Superior temporal gyrus (tissue), 1 donor: ENCODE measurements around the gene PRKG1.

Experiments
- DNase-seq: peaks from one replicate; pipeline ENCODE4 v3.0.0-alpha.2; 2016; ENCODE audit errors: extremely low spot score

PRKG1 gene

GRCh38 chr10:51074238-51075028 is at the start of gene PRKG1:
PRKG1 (plus strand) TSS chr10:51074487.
- peak; percentile 61 for DNase-seq

GRCh38 chr10:51028420-51028819 is 45.9 kb upstream of the PRKG1 start:
- no peak for DNase-seq

GRCh38 chr10:51029172-51029641 is 45.1 kb upstream of the PRKG1 start:
- DNase-seq: no peak

GRCh38 chr10:51030480-51030879 is 43.8 kb upstream of the PRKG1 start:
- no peak for DNase-seq

GRCh38 chr10:51031950-51032349 is 42.3 kb upstream of the PRKG1 start:
- DNase-seq: no peak

- DNase-seq: no peak
These were observed 39.5 kb upstream of the PRKG1 start for GRCh38 chr10:51034769-51035168.

- no peak for DNase-seq
These were observed 38.9 kb upstream of the PRKG1 start for GRCh38 chr10:51035344-51035743.

- no peak for DNase-seq
These were observed 28.4 kb upstream of the PRKG1 start for GRCh38 chr10:51045871-51046270.

GRCh38 chr10:51046654-51047053 is 27.6 kb upstream of the PRKG1 start:
- DNase-seq: no peak

- DNase-seq: no peak
These were observed 26.4 kb upstream of the PRKG1 start for GRCh38 chr10:51047857-51048256.

GRCh38 chr10:51048792-51049191 is 25.5 kb upstream of the PRKG1 start:
- no peak for DNase-seq

GRCh38 chr10:51052163-51052562 is 22.1 kb upstream of the PRKG1 start:
- no peak for DNase-seq

GRCh38 chr10:51057925-51058324 is 16.4 kb upstream of the PRKG1 start:
- DNase-seq: no peak

- no peak for DNase-seq
These were observed 11.1 kb upstream of the PRKG1 start for GRCh38 chr10:51063166-51063565.

- DNase-seq: peak; percentile 73
These were observed 10.4 kb upstream of the PRKG1 start for GRCh38 chr10:51063659-51064535.

GRCh38 chr10:51066231-51066630 is 8.1 kb upstream of the PRKG1 start:
- DNase-seq: no peak

- DNase-seq: no peak
These were observed 2.1 kb upstream of the PRKG1 start for GRCh38 chr10:51072210-51072609.

GRCh38 chr10:51072921-51073434 is 1.3 kb upstream of the PRKG1 start:
- no peak for DNase-seq

GRCh38 chr10:51073453-51074237 is 642 bp upstream of the PRKG1 start:
- no peak for DNase-seq

GRCh38 chr10:51075043-51075872 is 971 bp downstream of the PRKG1 start:
- DNase-seq: peak; percentile 49

- DNase-seq: no peak
These were observed 1.6 kb downstream of the PRKG1 start for GRCh38 chr10:51075873-51076229.
